Activated naive CD8-positive, alpha-beta T cell treated with anti-CD3 and anti-CD28 coated beads for 36 hours (primary cell): ENCODE measurements around the gene TRIL. TPM values are rescaled to one million over a fixed set of nuclear protein-coding genes. Genes with fewer than 3 reads are reported as not detected.

ENCODE experiments used
- DNase-seq: peaks from one replicate; pipeline ENCODE4 v3.0.0; 2021
- H3K27ac Mint-ChIP-seq: one replicate; pipeline ENCODE4 v1.8.0; 2022; ENCODE audit warnings: mild to moderate bottlenecking, moderate library complexity, mixed read lengths
- H3K27me3 Mint-ChIP-seq: one replicate; pipeline ENCODE4 v1.8.0; 2022; ENCODE audit warnings: mild to moderate bottlenecking, mixed read lengths
- H3K36me3 Mint-ChIP-seq: one replicate; pipeline ENCODE4 v1.8.0; 2021; ENCODE audit warnings: mild to moderate bottlenecking, mixed read lengths
- H3K4me1 Mint-ChIP-seq: one replicate; pipeline ENCODE4 v1.8.0; 2021; ENCODE audit warnings: mixed read lengths
- H3K4me3 Mint-ChIP-seq: one replicate; pipeline ENCODE4 v1.8.0; 2022; ENCODE audit warnings: mild to moderate bottlenecking, moderate library complexity, mixed read lengths
- H3K9me3 Mint-ChIP-seq: one replicate; pipeline ENCODE4 v1.8.0; 2022; ENCODE audit warnings: mixed read lengths
- total RNA-seq, 2 experiments: library from RNA; stranded (reverse); gene quantifications; one replicate each; pipeline ENCODE4 v1.2.3, GENCODE V29; 2021

The TRIL gene
- total RNA-seq, 2 experiments from 2014 or later: not detected

- no peaks in the 10 kb centered on the region for H3K9me3 Mint-ChIP-seq
- no peak overlapping the region for H3K4me3 Mint-ChIP-seq
- peaks cover 73% of the 10 kb centered on the region for H3K27me3 Mint-ChIP-seq
- no peak for DNase-seq
- peaks cover 11% of the 10 kb centered on the region for H3K4me1 Mint-ChIP-seq
- H3K36me3 Mint-ChIP-seq: no peaks in the 10 kb centered on the region
- H3K27ac Mint-ChIP-seq: no peak overlapping the region
These were observed 834 bp upstream of the TRIL start for GRCh38 chr7:28958980-28959347.

- Mint-ChIP-seq H3K27ac (no peak overlapping the region), H3K36me3 (no peaks in the 10 kb centered on the region), H3K4me3 (peak overlapping the region; percentile 29), H3K4me1 (peaks cover 11% of the 10 kb centered on the region), H3K27me3 (peaks cover 78% of the 10 kb centered on the region), H3K9me3 (no peaks in the 10 kb centered on the region)
- peak; percentile 6 for DNase-seq
These were observed 337 bp downstream of the TRIL start for GRCh38 chr7:28957751-28958234.

GRCh38 chr7:28957064-28957750, 923 bp downstream of the TRIL start:
- H3K4me3 Mint-ChIP-seq: peak overlapping the region; percentile 29
- H3K27me3 Mint-ChIP-seq: peaks cover 80% of the 10 kb centered on the region
- peak; percentile 16 for DNase-seq
- H3K4me1 Mint-ChIP-seq: peaks cover 11% of the 10 kb centered on the region
- no peaks in the 10 kb centered on the region for H3K36me3 Mint-ChIP-seq
- no peaks in the 10 kb centered on the region for H3K9me3 Mint-ChIP-seq
- H3K27ac Mint-ChIP-seq: no peak overlapping the region

GRCh38 chr7:28956608-28957063, 1.5 kb downstream of the TRIL start:
- peaks cover 11% of the 10 kb centered on the region for H3K4me1 Mint-ChIP-seq
- peak; percentile 19 for DNase-seq
- no peak overlapping the region for H3K4me3 Mint-ChIP-seq
- no peaks in the 10 kb centered on the region for H3K36me3 Mint-ChIP-seq
- H3K27ac Mint-ChIP-seq: no peak overlapping the region
- H3K27me3 Mint-ChIP-seq: peaks cover 79% of the 10 kb centered on the region
- H3K9me3 Mint-ChIP-seq: no peaks in the 10 kb centered on the region

- Mint-ChIP-seq H3K27ac (no peak overlapping the region), H3K4me1 (peaks cover 11% of the 10 kb centered on the region), H3K9me3 (no peaks in the 10 kb centered on the region), H3K27me3 (peaks cover 80% of the 10 kb centered on the region), H3K36me3 (no peaks in the 10 kb centered on the region), H3K4me3 (no peak overlapping the region)
- peak; percentile 22 for DNase-seq
These were observed 2.2 kb downstream of the TRIL start for GRCh38 chr7:28955718-28956607.

- peaks cover 11% of the 10 kb centered on the region for H3K4me1 Mint-ChIP-seq
- H3K9me3 Mint-ChIP-seq: no peaks in the 10 kb centered on the region
- H3K36me3 Mint-ChIP-seq: no peaks in the 10 kb centered on the region
These were observed 2.8 kb downstream of the TRIL start for GRCh38 chr7:28955356-28955717.

GRCh38 chr7:28954946-28955345, 3.2 kb downstream of the TRIL start:
- Mint-ChIP-seq H3K36me3 (no peaks in the 10 kb centered on the region), H3K27me3 (peaks cover 84% of the 10 kb centered on the region)

More at GRCh38 chr7:28955356-28955717, 2.8 kb downstream of the TRIL start:
- Mint-ChIP-seq H3K4me3 (no peak overlapping the region), H3K27ac (no peak overlapping the region), H3K27me3 (peaks cover 86% of the 10 kb centered on the region)
- no peak for DNase-seq

GRCh38 chr7:28954471-28954870, 3.7 kb downstream of the TRIL start:
- DNase-seq: no peak
- H3K9me3 Mint-ChIP-seq: no peaks in the 10 kb centered on the region
- H3K36me3 Mint-ChIP-seq: no peaks in the 10 kb centered on the region
- H3K27me3 Mint-ChIP-seq: peaks cover 84% of the 10 kb centered on the region
- peaks cover 11% of the 10 kb centered on the region for H3K4me1 Mint-ChIP-seq
- H3K27ac Mint-ChIP-seq: no peak overlapping the region
- H3K4me3 Mint-ChIP-seq: no peak overlapping the region

More at GRCh38 chr7:28954946-28955345, 3.2 kb downstream of the TRIL start:
- no peak overlapping the region for H3K4me3 Mint-ChIP-seq
- no peaks in the 10 kb centered on the region for H3K9me3 Mint-ChIP-seq
- DNase-seq: no peak
- H3K27ac Mint-ChIP-seq: no peak overlapping the region
- peaks cover 11% of the 10 kb centered on the region for H3K4me1 Mint-ChIP-seq

- H3K4me1 Mint-ChIP-seq: peaks cover 8% of the 10 kb centered on the region
- no peaks in the 10 kb centered on the region for H3K36me3 Mint-ChIP-seq
- peaks cover 76% of the 10 kb centered on the region for H3K27me3 Mint-ChIP-seq
These were observed 4.5 kb downstream of the TRIL start for GRCh38 chr7:28953633-28954032.

GRCh38 chr7:28942168-28942567, 16.0 kb downstream of the TRIL start:
- H3K9me3 Mint-ChIP-seq: no peaks in the 10 kb centered on the region
- no peak overlapping the region for H3K4me3 Mint-ChIP-seq
- no peak for DNase-seq
- no peaks in the 10 kb centered on the region for H3K4me1 Mint-ChIP-seq
- no peaks in the 10 kb centered on the region for H3K36me3 Mint-ChIP-seq
- no peak overlapping the region for H3K27ac Mint-ChIP-seq
- peaks cover 15% of the 10 kb centered on the region for H3K27me3 Mint-ChIP-seq

More at GRCh38 chr7:28953633-28954032, 4.5 kb downstream of the TRIL start:
- no peak for DNase-seq
- H3K27ac Mint-ChIP-seq: no peak overlapping the region
- no peak overlapping the region for H3K4me3 Mint-ChIP-seq
- H3K9me3 Mint-ChIP-seq: no peaks in the 10 kb centered on the region

- DNase-seq: no peak
- H3K9me3 Mint-ChIP-seq: no peaks in the 10 kb centered on the region
These were observed 16.5 kb downstream of the TRIL start for GRCh38 chr7:28941633-28942032.

GRCh38 chr7:28940741-28941384, 17.3 kb downstream of the TRIL start:
- DNase-seq: no peak
- no peaks in the 10 kb centered on the region for H3K36me3 Mint-ChIP-seq
- no peaks in the 10 kb centered on the region for H3K9me3 Mint-ChIP-seq
- no peak overlapping the region for H3K4me3 Mint-ChIP-seq
- peaks cover 14% of the 10 kb centered on the region for H3K27me3 Mint-ChIP-seq
- H3K27ac Mint-ChIP-seq: no peak overlapping the region
- H3K4me1 Mint-ChIP-seq: no peaks in the 10 kb centered on the region

More at GRCh38 chr7:28941633-28942032, 16.5 kb downstream of the TRIL start:
- Mint-ChIP-seq H3K36me3 (no peaks in the 10 kb centered on the region), H3K27me3 (peaks cover 14% of the 10 kb centered on the region), H3K4me1 (no peaks in the 10 kb centered on the region), H3K4me3 (no peak overlapping the region), H3K27ac (no peak overlapping the region)

- H3K36me3 Mint-ChIP-seq: no peaks in the 10 kb centered on the region
- no peak overlapping the region for H3K4me3 Mint-ChIP-seq
- H3K4me1 Mint-ChIP-seq: no peaks in the 10 kb centered on the region
- H3K27ac Mint-ChIP-seq: no peak overlapping the region
- DNase-seq: no peak
- no peaks in the 10 kb centered on the region for H3K9me3 Mint-ChIP-seq
- H3K27me3 Mint-ChIP-seq: peaks cover 19% of the 10 kb centered on the region
These were observed 18.1 kb downstream of the TRIL start for GRCh38 chr7:28939844-28940544.

GRCh38 chr7:28939367-28939766, 18.8 kb downstream of the TRIL start:
- H3K27ac Mint-ChIP-seq: no peak overlapping the region
- peaks cover 16% of the 10 kb centered on the region for H3K27me3 Mint-ChIP-seq
- H3K9me3 Mint-ChIP-seq: no peaks in the 10 kb centered on the region
- no peak for DNase-seq
- no peaks in the 10 kb centered on the region for H3K36me3 Mint-ChIP-seq
- H3K4me3 Mint-ChIP-seq: no peak overlapping the region
- H3K4me1 Mint-ChIP-seq: no peaks in the 10 kb centered on the region
